GM18873 (cell line): ENCODE data around the gene RANBP10.

Experiments
- ATAC-seq: cut with Tn5 transposase; IDR thresholded peaks from one replicate; pipeline ENCODE4 v1.9.1; 2021; ENCODE audit warnings: mild to moderate bottlenecking, moderate library complexity, moderate number of reproducible peaks; ENCODE audit not compliant: unreplicated experiment, low FRiP score

RANBP10 gene

DNA sequence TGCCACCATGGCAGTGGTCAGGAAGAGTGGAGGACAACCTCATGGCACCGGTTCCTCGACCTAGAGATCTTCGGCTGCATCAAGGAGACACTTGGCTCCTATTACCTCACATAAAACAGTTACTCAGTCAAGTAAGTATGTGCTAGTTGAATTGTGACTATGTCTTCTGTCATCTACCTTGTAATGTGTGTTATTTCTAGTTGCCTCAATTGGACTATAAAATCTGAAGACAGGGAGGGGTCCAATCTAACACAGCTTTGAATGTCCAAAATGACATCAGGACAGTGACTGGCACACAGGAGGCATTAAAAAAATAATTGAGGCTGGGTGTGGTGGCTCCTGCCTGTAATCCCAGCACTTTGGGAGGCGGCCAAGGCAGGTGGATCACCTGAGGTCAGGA, 122.6 kb downstream of the RANBP10 start:
- no peak for ATAC-seq

DNA sequence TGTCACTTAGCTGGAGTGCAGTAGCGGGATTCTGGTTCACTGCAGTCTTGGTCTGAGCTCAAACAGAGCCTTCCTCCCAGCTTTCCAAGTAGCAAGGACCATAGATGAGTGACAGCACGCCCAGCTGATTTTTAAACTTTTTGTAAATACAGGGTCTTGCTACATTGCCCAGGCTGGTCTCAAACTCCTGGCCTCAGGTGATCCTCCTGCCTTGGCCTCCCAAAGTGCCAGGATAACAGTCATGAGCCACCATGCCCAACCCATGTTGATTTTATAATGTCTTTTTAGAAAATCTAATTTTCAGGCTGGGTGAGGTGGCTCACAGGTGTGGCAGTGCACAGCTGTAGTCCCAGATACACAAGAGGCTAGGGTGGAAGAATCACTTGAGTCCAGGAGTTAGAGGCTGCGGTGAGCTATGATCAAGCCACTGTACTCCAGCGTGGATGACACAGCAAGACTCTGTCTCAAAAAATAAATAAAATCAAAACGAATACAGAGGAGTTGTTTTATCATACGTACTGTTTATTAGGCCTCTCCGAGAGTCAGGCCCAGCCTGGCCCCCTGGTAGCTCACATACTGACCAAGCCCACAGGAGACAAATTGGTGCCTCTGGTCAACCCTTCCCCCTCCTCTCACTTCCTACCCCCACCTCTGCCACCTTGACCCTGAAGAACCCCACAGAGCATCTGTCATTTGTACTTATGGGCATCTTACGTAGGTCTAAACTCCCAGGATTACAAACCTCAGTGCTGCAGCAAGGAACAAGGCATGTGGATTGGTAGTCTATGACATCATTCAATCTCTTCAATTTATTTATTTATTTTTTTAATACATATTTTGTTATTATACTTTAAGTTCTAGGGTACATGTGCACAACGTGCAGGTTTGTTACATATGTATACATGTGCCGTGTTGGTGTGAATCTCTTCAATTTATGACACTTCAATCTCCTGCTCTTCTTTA, 126.1 kb downstream of the RANBP10 start:
- ATAC-seq: no peak

DNA sequence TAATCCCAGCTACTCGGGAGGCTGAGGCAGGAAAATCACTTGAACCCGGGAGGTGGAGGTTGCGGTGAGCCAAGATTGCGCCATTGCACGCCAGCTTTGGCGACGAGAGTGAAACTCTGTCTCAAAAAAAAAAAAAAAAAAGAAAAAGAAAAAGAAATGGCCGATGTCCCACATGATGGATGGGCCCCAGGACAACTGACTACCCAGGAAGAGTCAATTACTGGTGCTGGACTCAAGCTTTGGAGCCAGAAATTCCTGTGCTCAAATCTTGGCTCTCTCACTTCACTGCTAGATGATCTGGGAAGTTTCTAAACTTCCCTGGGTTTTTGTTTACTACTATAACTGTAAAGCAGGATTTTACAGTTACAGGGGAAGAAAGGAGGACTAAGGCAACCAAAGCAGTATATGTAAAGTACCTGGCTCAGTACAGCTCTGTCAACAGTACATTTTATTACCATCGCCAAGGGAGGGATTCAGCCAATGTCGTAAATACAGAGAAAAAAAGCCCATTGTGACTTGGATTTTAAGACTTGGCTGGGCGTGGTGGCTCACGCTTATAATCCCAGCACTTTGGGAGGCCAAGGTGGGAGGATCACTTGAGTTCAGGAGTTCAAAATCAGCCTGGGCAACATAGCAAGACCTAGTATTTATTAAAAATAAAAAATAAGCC, 127.9 kb downstream of the RANBP10 start:
- ATAC-seq: no peak

DNA sequence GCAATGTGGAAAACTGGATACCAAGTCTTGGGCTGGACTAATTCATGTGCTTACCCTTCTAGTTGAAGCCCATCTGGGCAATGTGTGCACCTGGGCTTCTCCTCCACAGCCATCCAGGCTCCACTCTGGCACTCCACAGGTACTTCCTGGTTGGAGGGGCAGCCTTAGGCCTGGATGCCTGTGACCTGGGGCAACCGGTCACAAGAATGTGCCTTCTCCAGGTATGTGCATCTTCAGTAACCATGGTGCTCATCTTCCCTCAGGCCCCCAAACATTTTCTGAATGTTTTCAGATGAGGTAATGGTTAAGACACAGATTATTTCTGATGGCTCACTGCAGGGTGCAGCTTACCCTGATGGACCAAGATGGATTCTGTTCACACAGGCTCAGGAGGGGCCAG, 128.6 kb downstream of the RANBP10 start:
- no peak for ATAC-seq

DNA sequence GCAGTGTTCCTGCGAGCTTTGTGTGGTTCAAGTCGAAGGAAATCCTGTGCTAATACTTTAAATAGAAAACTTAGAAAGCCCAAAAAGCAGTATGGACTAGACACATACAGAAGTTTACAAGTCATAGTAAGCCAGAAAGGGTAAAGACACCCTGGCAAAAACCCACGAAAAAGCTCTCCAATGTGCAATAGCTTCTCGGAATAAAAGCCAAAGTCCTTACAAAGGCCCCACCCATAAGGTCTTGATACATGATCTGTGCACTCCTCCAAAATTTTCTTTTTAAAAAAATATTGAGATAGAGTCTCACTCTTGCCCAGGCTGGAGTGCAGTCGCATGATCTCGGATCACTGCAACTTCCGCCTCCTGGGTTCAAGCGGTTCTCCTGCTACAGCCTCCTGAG, 129.4 kb downstream of the RANBP10 start:
- no peak for ATAC-seq

DNA sequence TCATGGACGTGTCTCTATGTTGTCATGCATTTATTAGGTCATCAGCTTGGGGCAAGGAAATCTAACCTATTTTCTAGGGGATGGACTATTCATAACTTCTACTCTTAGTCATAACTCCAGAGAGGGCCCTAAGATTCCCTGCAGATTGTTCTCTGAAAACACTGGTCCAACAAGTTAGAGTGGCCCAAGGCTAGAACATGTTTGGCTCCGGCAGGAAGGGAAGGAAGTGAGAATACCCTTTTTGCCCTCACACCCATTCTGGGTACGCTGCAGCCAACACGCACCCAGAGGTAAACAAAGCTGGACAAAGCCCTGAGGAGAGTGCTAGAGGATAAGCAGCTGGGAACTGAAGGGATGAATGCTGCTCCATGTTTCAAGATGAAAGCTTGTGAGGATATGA, 129.8 kb downstream of the RANBP10 start:
- no peak for ATAC-seq

DNA sequence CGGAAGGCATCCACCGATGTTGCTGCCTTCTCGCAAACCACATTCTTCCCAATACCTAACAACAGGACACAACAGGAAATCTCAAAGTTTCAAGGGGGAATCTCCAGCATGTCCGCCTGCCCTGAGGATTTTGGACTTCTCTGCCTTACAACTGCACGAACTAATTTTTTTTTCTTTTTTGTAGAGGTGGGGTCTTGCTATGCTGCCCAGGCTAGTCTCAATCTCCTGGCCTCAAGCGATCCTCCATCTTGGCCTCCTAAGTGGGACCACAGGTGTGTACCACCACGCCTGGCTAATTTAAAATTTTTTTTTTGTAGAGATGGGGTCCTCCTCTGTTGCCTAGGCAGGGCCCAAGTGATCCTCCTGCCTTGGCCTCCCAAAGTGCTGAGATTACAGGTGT, 130.4 kb downstream of the RANBP10 start:
- ATAC-seq: no peak

DNA sequence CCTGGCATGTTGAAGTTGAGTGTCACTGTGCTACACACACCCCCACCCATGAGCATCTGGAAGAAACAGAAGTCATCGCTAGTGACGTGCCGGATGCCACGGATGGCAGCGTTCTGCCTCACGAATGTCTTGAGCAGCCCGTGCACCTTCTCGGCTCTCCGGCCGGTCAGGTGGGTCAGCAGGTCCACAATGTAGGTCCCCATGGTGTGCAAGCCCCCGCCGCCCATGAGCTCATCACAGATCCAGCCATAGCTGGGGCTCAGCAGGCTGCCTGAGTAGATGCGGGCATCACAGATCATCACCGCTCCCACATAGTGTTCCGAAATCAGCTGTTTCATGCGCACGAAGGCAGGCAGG, 130.8 kb downstream of the RANBP10 start:
- ATAC-seq: no peak

DNA sequence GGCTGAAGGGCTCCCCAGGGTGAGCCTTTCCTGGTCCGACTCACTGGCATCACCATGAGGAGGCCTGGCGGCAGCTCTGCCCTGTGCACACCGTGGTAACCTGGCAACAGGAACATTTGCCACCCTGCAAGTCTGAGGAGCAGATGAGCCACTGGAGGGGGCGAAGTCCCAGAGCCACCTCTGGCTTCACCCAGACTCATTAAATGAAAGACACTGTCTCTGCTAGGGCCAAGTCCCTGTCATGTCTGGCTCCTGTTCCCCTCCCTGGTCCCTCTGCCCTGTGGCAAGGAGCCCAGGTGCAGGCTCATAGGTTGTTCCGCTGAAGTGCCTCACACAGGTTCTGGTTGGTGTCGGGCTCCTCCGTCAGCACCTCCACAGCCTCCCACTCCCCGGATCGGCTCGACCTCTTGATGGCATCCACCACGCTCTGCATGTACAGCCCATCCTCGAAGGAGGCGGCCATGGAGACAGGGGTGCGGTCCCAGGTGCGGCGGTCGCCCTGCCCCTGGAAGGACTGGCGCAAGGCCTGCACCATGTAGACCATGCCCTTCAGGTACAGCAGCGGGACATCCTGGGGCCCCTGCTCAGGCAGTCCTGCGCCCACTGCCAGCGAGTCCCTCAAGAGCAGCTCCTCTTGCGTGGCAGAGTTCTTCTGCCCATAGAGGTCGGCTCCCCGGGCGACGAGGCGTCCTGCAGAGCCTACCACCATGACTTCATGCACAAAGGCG, 131.3 kb downstream of the RANBP10 start:
- ATAC-seq: no peak

DNA sequence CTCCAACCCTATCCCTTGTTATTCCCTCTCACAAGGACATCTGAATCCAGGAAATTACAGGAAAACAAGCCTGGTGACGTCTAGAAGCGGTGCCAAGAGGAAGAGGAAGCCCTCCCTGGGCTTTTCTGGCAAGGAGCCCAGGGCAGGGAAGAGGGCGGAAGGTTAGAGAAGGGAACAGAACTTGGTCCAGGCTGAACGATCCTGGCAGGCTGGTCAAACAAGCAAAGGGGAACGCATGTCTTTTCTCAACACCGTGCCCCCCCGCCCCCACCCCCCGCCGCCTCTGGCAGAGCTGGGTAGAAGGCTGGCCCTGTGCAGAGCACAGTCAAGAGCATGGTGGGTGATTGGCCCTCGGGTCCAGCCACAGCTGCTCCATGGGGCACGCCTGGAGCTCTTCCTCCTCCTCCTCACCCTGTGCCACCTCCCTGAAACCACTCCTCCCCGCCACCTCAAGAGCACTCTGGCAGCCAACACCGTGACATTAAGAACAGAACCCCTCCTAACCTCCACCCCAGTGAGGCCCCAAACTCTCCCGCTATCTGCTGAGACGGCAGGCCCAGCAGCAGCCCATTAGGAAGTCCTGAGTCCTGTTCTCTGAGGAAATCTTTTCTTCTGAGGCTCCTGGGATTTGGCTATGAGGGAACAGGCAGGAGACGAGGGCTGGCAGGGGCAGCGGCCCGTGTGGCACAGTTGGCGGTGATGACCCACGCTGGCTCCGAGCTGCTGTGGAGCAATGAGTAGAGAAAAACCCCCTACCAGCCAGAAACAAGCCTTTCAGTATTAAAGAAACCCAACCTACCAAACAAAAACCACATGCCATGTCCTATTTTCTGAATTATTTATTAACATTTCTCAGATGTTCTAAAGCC, 132.4 kb downstream of the RANBP10 start:
- no peak for ATAC-seq
